Natural killer cell (primary cell): ENCODE data around the gene DAPK1. TPM values are rescaled to one million over a fixed set of nuclear protein-coding genes. Genes with fewer than 3 reads are reported as not detected.

Experiments used
- ATAC-seq, 3 donors: fragments of 150-1000 bp in 2 of 3; fragments of 200-7000 bp in 1 of 3; cut with Tn5 transposase; 1 replicate in 1 of 3; 2 replicates in 2 of 3; pipeline ENCODE4 v1.10.0; 2021; ENCODE audit warnings: mild to moderate bottlenecking in 2 of 3, moderate library complexity in 2 of 3
- DNase-seq, 2 donors: peaks; one replicate each; pipeline versions ENCODE4 v3.0.0 to v3.0.0-alpha.2; 2013 to 2021; ENCODE audit warnings: mixed read lengths in 1 of 2
- H3K27ac ChIP-seq: one replicate; pipeline ENCODE4 v1.5.1; 2013; ENCODE audit warnings: mild to moderate bottlenecking, low read length
- H3K27me3 ChIP-seq: one replicate; pipeline ENCODE4 v1.6.1; 2013; ENCODE audit warnings: low read length; ENCODE audit not compliant: control insufficient read depth, insufficient read depth
- H3K36me3 ChIP-seq: one replicate; pipeline ENCODE4 v1.6.1; 2013; ENCODE audit warnings: low read length; ENCODE audit not compliant: control insufficient read depth, insufficient read depth
- H3K4me1 ChIP-seq: one replicate; pipeline ENCODE4 v1.6.1; 2013; ENCODE audit warnings: low read length; ENCODE audit not compliant: control insufficient read depth, insufficient read depth
- H3K4me3 ChIP-seq: one replicate; pipeline ENCODE4 v1.5.1; 2013; ENCODE audit warnings: low read length
- H3K9me3 ChIP-seq: one replicate; pipeline ENCODE4 v1.6.1; 2013; ENCODE audit warnings: low read length; ENCODE audit not compliant: control insufficient read depth, insufficient read depth
- H3K27ac Mint-ChIP-seq, 2 donors: one replicate each; pipeline ENCODE4 v1.8.0; 2022; ENCODE audit warnings: mild to moderate bottlenecking in 2 of 2, mixed read lengths in 2 of 2, moderate library complexity in 1 of 2
- H3K27me3 Mint-ChIP-seq, 2 donors: one replicate each; pipeline ENCODE4 v1.8.0; 2022; ENCODE audit warnings: low read depth in 2 of 2, mixed read lengths in 2 of 2
- H3K36me3 Mint-ChIP-seq: one replicate; pipeline ENCODE4 v1.8.0; 2022; ENCODE audit warnings: mixed read lengths
- H3K4me1 Mint-ChIP-seq, 2 donors: one replicate each; pipeline ENCODE4 v1.8.0; 2022; ENCODE audit warnings: mixed read lengths in 2 of 2
- H3K4me3 Mint-ChIP-seq: one replicate; pipeline ENCODE4 v1.8.0; 2022; ENCODE audit warnings: mild to moderate bottlenecking, moderate library complexity, mixed read lengths
- H3K9me3 Mint-ChIP-seq, 2 donors: one replicate each; pipeline ENCODE4 v1.8.0; 2022; ENCODE audit warnings: mixed read lengths in 2 of 2
- WGBS: methylation state at CpG from one replicate; pipeline ENCODE4 v1.1.7; 2013; ENCODE audit warnings: missing lambda C conversion rate; ENCODE audit not compliant: insufficient coverage; 5-methylcytosine and 5-hydroxymethylcytosine counted together
- intact Hi-C: fragments of 100-400 bp; cut with micrococcal nuclease; formaldehyde crosslinking; loops from one replicate; pipeline ENCODE4 v1.14.2; 2022
- total RNA-seq, 4 donors: library from RNA; stranded (reverse); fragments of 120-200 nt in 1 of 4; gene quantifications; one replicate each; pipeline versions ENCODE4 v1.2.3 to v1.2.4, GENCODE V29; 2013 to 2022
- TF ChIP-seq, protein P1 (sequence below): fragments of 200-600 bp; IDR thresholded peaks from one replicate; pipeline ENCODE4 v1.8.0; 2022; ENCODE audit warnings: antibody characterized with exemption

The DAPK1 gene
- total RNA-seq, 3 donors from 2014 or later (not counting 1 experiment from before 2014, with no cell fraction given) = 12.2 to 26.5 (median 22.7) TPM

DNA sequence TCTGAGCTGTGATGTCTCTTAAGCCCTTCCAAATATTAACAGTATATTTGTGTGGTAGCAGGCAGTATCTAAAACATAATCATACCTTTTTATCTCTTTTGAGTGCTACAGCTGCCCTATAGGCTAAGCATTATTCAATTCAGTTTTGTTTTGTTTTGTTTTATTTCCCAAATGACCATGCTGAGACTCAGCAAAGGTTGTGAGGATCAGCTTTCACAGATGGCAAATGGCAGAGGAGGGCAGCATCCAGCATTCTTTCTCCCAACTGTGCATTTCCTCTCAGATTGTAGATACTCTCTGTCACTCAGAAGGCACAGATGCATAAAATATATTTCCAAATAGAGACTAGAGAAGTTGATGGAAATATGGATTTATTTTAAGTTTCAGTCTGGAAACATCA lies 90.7 kb downstream of the DAPK1 start:
- no peak for ATAC-seq
- Mint-ChIP-seq H3K36me3 (no peaks in the 10 kb centered on the region), H3K27ac (no peak overlapping the region), H3K9me3 (no peaks in the 10 kb centered on the region), H3K4me3 (no peak overlapping the region), H3K4me1 (peaks cover 0 to 2% of the 10 kb centered on the region in 2 donors), H3K27me3 (peaks cover 0 to 3% of the 10 kb centered on the region in 2 donors)
- TF ChIP-seq, protein P1, sequence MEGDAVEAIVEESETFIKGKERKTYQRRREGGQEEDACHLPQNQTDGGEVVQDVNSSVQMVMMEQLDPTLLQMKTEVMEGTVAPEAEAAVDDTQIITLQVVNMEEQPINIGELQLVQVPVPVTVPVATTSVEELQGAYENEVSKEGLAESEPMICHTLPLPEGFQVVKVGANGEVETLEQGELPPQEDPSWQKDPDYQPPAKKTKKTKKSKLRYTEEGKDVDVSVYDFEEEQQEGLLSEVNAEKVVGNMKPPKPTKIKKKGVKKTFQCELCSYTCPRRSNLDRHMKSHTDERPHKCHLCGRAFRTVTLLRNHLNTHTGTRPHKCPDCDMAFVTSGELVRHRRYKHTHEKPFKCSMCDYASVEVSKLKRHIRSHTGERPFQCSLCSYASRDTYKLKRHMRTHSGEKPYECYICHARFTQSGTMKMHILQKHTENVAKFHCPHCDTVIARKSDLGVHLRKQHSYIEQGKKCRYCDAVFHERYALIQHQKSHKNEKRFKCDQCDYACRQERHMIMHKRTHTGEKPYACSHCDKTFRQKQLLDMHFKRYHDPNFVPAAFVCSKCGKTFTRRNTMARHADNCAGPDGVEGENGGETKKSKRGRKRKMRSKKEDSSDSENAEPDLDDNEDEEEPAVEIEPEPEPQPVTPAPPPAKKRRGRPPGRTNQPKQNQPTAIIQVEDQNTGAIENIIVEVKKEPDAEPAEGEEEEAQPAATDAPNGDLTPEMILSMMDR = no peak
- Histone ChIP-seq H3K27me3 (no peaks in the 10 kb centered on the region), H3K36me3 (no peaks in the 10 kb centered on the region), H3K4me3 (no peak overlapping the region), H3K27ac (no peak overlapping the region), H3K9me3 (no peaks in the 10 kb centered on the region), H3K4me1 (no peaks in the 10 kb centered on the region)
- DNase-seq = no peak
- intact Hi-C loops = no loop called here

DNA sequence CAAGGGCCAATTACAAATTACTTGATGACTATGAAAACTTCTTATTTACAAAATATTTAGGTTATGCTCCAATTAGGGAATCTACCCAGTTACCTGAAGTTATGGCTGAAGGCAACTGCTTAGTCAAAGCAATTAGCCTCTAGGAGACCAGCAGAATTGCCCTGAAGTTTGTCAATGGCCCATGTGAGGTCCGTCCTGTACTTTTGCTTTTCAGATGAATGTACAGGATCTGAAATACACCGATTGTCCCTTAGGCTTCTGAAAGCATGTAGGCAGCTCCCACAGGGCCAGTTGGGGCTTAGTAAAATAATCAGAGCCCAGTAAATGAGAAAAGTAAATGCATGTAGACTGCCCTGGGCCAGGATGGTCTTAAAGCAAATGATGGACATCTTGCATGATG lies 93.3 kb downstream of the DAPK1 start:
- Mint-ChIP-seq H3K4me3 (no peak overlapping the region), H3K27ac (no peak overlapping the region), H3K36me3 (no peaks in the 10 kb centered on the region), H3K27me3 (no peaks in the 10 kb centered on the region), H3K4me1 (peaks cover 0 to 6% of the 10 kb centered on the region in 2 donors), H3K9me3 (no peaks in the 10 kb centered on the region)
- ATAC-seq = no peak
- TF ChIP-seq, protein P1 = no peak
- H3K27ac ChIP-seq = no peak overlapping the region
- H3K27me3 ChIP-seq = no peaks in the 10 kb centered on the region
- no peaks in the 10 kb centered on the region for H3K4me1 ChIP-seq
- H3K9me3 ChIP-seq = no peaks in the 10 kb centered on the region
- H3K36me3 ChIP-seq = no peaks in the 10 kb centered on the region
- 78% methylated on average over 2 of the region's 2 CpGs for WGBS
- no peak for DNase-seq
- intact Hi-C loops = no loop called here
- no peak overlapping the region for H3K4me3 ChIP-seq

DNA sequence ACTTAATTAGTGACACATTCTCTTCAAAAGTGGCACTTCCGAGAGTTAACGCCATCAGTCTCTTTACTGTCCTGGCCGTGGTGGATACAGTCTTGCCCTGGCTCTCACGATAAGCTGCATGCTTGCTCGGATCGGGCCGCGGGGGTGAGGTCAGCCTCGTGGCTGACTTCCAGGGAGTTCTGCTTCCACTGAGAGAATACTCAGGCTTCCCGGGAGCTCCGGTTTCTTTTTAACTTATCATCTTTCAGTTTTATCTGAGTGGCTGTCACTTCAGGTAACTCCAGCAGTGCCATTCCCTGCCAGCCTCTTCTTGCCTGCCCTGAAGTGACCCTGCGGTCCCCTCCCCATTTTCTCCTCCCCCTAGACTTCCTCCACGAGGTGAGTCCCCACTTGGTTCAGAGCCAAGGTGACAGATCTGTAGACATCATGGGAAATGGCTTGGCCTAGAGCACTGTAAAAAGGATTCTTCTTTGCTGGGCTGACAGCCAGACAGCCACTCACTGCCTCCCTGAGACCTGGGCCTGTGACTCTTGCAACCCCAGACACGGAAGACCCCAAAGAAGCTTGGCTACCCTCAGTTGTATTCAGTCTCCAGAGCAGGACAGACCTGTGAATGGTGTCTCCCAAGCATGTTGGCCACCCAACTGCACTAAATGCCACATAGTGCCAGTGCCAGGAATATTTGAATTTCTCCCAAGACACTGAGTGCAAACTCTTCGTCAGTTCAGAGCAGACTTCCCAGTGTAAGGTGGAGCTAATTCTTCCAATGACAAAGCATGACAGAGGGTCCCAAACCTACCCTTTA lies 95.1 kb downstream of the DAPK1 start:
- DNase-seq (no peak), ATAC-seq (no peak)
- Histone ChIP-seq H3K27me3 (no peaks in the 10 kb centered on the region), H3K9me3 (no peaks in the 10 kb centered on the region), H3K36me3 (no peaks in the 10 kb centered on the region), H3K4me1 (no peaks in the 10 kb centered on the region), H3K27ac (no peak overlapping the region), H3K4me3 (no peak overlapping the region)
- Mint-ChIP-seq H3K27me3 (peaks cover 0 to 2% of the 10 kb centered on the region in 2 donors), H3K27ac (no peak overlapping the region), H3K9me3 (no peaks in the 10 kb centered on the region), H3K4me3 (no peak overlapping the region), H3K36me3 (no peaks in the 10 kb centered on the region), H3K4me1 (peaks cover 0 to 6% of the 10 kb centered on the region in 2 donors)
- WGBS = 86% methylated on average over 15 of the region's 15 CpGs
- intact Hi-C loops = no loop called here
- TF ChIP-seq, protein P1 = no peak
